NCI-H2227 (cell line): ENCODE measurements around the gene CMPK1.

Experiments used
- DNase-seq: peaks from one replicate; lab custom pipeline; 2025; ENCODE audit not compliant: unreplicated experiment; lab: John Stamatoyannopoulos, UW

Gene CMPK1

GRCh38 chr1:47418681-47419325 lies 85.2 kb downstream of the CMPK1 start:
- no peak for DNase-seq

DNA sequence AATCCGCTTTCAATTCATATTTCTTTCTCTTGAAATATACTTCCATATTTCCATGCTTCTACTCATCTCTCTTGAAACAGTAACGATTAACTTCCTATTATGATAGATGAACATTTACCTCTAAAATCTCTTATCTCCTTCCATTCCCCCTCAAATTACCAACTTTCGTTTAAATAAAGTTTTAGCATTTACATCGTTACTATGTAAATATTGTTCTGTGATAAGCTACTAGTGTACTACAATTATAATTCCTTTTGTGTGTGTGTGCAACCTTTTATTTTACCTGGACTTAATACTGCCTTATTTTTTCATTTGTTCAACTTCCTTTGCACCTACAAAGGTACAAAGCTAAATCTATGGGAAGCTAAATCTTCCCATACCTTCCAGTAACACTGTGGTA lies 87.0 kb downstream of the CMPK1 start:
- DNase-seq: no peak

- DNase-seq: no peak
Measured at GRCh38 chr1:47423872-47424271, 90.3 kb downstream of the CMPK1 start.

GRCh38 chr1:47424336-47424982 lies 90.9 kb downstream of the CMPK1 start:
- DNase-seq: peak; percentile 84
